Activated CD8-positive, alpha-beta memory T cell treated with anti-CD3 and anti-CD28 coated beads for 48 hours (primary cell): ENCODE data around the gene TRIO.

Source experiments
- DNase-seq, 3 experiments: peaks; one replicate each; pipeline ENCODE4 v3.0.0-alpha.2; 2020; ENCODE audit warnings: low read depth in 2 of 3, low spot score in 2 of 3

Gene TRIO

GRCh38 chr5:14351845-14352712 is 208.9 kb downstream of the TRIO start:
- DNase-seq = peak in 2 of 3 experiments; percentile 20 to 41

GRCh38 chr5:14353726-14354474 is 210.8 kb downstream of the TRIO start:
- DNase-seq = no peak

- no peak for DNase-seq
Observed at GRCh38 chr5:14355391-14355790, 212.2 kb downstream of the TRIO start.

GRCh38 chr5:14356305-14356704 is 213.2 kb downstream of the TRIO start:
- DNase-seq = no peak

GRCh38 chr5:14357441-14357840 is 214.3 kb downstream of the TRIO start:
- DNase-seq = no peak

GRCh38 chr5:14357851-14358250 is 214.7 kb downstream of the TRIO start:
- DNase-seq = no peak

GRCh38 chr5:14358536-14358935 is 215.4 kb downstream of the TRIO start:
- no peak for DNase-seq

GRCh38 chr5:14359069-14360043 is 216.2 kb downstream of the TRIO start:
- DNase-seq = no peak

GRCh38 chr5:14362491-14362890 is 219.3 kb downstream of the TRIO start:
- no peak for DNase-seq

GRCh38 chr5:14364096-14364495 is 221.0 kb downstream of the TRIO start:
- DNase-seq = no peak

- no peak for DNase-seq
Observed at GRCh38 chr5:14364576-14365472, 221.7 kb downstream of the TRIO start.

- DNase-seq = no peak
Observed at GRCh38 chr5:14365831-14366430, 222.8 kb downstream of the TRIO start.

GRCh38 chr5:14366763-14367162 is 223.6 kb downstream of the TRIO start:
- no peak for DNase-seq

- DNase-seq = no peak
Observed at GRCh38 chr5:14367364-14367763, 224.2 kb downstream of the TRIO start.

GRCh38 chr5:14369780-14370179 is 226.6 kb downstream of the TRIO start:
- no peak for DNase-seq

- DNase-seq = no peak
Observed at GRCh38 chr5:14370386-14370785, 227.2 kb downstream of the TRIO start.

GRCh38 chr5:14373685-14374084 is 230.5 kb downstream of the TRIO start:
- no peak for DNase-seq

GRCh38 chr5:14374100-14374499 is 231.0 kb downstream of the TRIO start:
- DNase-seq = no peak

GRCh38 chr5:14376789-14377188 is 233.6 kb downstream of the TRIO start:
- DNase-seq = no peak
